Ishikawa (cell line): ENCODE measurements around the gene AP1AR.

Experiments used
- CEBPB ChIP-seq: IDR thresholded peaks from 2 replicates; pipeline ENCODE4 v1.6.1; 2012
- CREB1 ChIP-seq: IDR thresholded peaks from 2 replicates; pipeline ENCODE4 v1.6.1; 2012; ENCODE audit warnings: low read depth
- EGR1 ChIP-seq: IDR thresholded peaks from 2 replicates; pipeline ENCODE4 v1.6.1; 2012
- EP300 ChIP-seq: IDR thresholded peaks from 2 replicates; pipeline ENCODE4 v1.6.1; 2012; ENCODE audit warnings: borderline replicate concordance
- FOXM1 ChIP-seq: IDR thresholded peaks from 2 replicates; pipeline ENCODE4 v1.6.1; 2012; ENCODE audit warnings: low read depth, borderline replicate concordance
- MAX ChIP-seq: IDR thresholded peaks from 2 replicates; pipeline ENCODE4 v1.6.1; 2012
- NFIC ChIP-seq: IDR thresholded peaks from 2 replicates; pipeline ENCODE4 v1.6.1; 2012
- RAD21 ChIP-seq: IDR thresholded peaks from 2 replicates; pipeline ENCODE4 v1.6.1; 2012; ENCODE audit warnings: low read depth
- REST ChIP-seq: IDR thresholded peaks from 2 replicates; pipeline ENCODE4 v1.6.1; 2012; ENCODE audit warnings: low read depth, mild to moderate bottlenecking
- TAF1 ChIP-seq: IDR thresholded peaks from 2 replicates; pipeline ENCODE4 v1.6.1; 2012; ENCODE audit warnings: low read depth, mild to moderate bottlenecking
- TCF12 ChIP-seq: IDR thresholded peaks from 2 replicates; pipeline ENCODE4 v1.6.1; 2012; ENCODE audit warnings: low read depth
- TEAD4 ChIP-seq: IDR thresholded peaks from 2 replicates; pipeline ENCODE4 v1.6.1; 2012
- USF1 ChIP-seq: IDR thresholded peaks from 2 replicates; pipeline ENCODE4 v1.6.1; 2012
- YY1 ChIP-seq: IDR thresholded peaks from 2 replicates; pipeline ENCODE4 v1.6.1; 2012; ENCODE audit warnings: low read depth
- ZBTB7A ChIP-seq: IDR thresholded peaks from 2 replicates; pipeline ENCODE4 v1.6.1; 2012; ENCODE audit warnings: low read depth

AP1AR gene

GRCh38 chr4:112234952-112235609, 3.5 kb downstream of the AP1AR start:
- TF ChIP-seq RAD21 = peak; percentile 75
- no peak for TF ChIP-seq FOXM1

GRCh38 chr4:112236040-112236439, 4.5 kb downstream of the AP1AR start:
- no peak for TF ChIP-seq USF1
- no peak for TF ChIP-seq TCF12
- TF ChIP-seq CREB1 = no peak
- TF ChIP-seq EGR1 = no peak
- TF ChIP-seq TAF1 = no peak
- TF ChIP-seq CEBPB = no peak
- TF ChIP-seq RAD21 = no peak
- TF ChIP-seq MAX = no peak

GRCh38 chr4:112238833-112239232, 7.2 kb downstream of the AP1AR start:
- TF ChIP-seq FOXM1 = no peak

- no peak for TF ChIP-seq RAD21
- TF ChIP-seq NFIC = no peak
Measured at GRCh38 chr4:112245383-112245782, 13.8 kb downstream of the AP1AR start.

GRCh38 chr4:112247021-112247420, 15.4 kb downstream of the AP1AR start:
- TF ChIP-seq REST = no peak
- TF ChIP-seq EGR1 = no peak
- no peak for TF ChIP-seq RAD21
- no peak for TF ChIP-seq FOXM1
- no peak for TF ChIP-seq NFIC
- no peak for TF ChIP-seq CREB1
- TF ChIP-seq TCF12 = no peak
- no peak for TF ChIP-seq MAX
- no peak for TF ChIP-seq CEBPB
- no peak for TF ChIP-seq TEAD4
- no peak for TF ChIP-seq TAF1
- TF ChIP-seq ZBTB7A = no peak
- TF ChIP-seq USF1 = no peak
- TF ChIP-seq YY1 = no peak
- no peak for TF ChIP-seq EP300

GRCh38 chr4:112251019-112251643, 19.5 kb downstream of the AP1AR start:
- TF ChIP-seq FOXM1 (no peak), YY1 (no peak), EGR1 (no peak), CREB1 (no peak), ZBTB7A (no peak), NFIC (no peak), TCF12 (no peak), EP300 (no peak), TEAD4 (no peak)

- TF ChIP-seq TCF12 = no peak
- no peak for TF ChIP-seq FOXM1
- no peak for TF ChIP-seq USF1
- no peak for TF ChIP-seq EGR1
- TF ChIP-seq CREB1 = no peak
- TF ChIP-seq NFIC = no peak
- TF ChIP-seq CEBPB = no peak
- no peak for TF ChIP-seq YY1
- TF ChIP-seq TAF1 = no peak
- no peak for TF ChIP-seq REST
- no peak for TF ChIP-seq ZBTB7A
Measured at GRCh38 chr4:112252234-112252633, 20.6 kb downstream of the AP1AR start.
